GM23338 (cell line): ENCODE data around the gene GGA2. TPM values are rescaled to one million over a fixed set of nuclear protein-coding genes. Genes with fewer than 3 reads are reported as not detected.

ENCODE experiments used
- ATAC-seq: fragments of 200-7000 bp; cut with Tn5 transposase; 3 replicates; pipeline ENCODE4 v1.9.1; 2020
- DNase-seq: peaks from one replicate; pipeline ENCODE4 v3.0.0-alpha.2; 2015; ENCODE audit warnings: low spot score
- H2AFZ ChIP-seq: fragments of 200-600 bp; sonication (generic); 2 replicates; pipeline ENCODE4 v1.8.0; 2016; ENCODE audit warnings: antibody characterized with exemption, mild to moderate bottlenecking, moderate library complexity
- H3F3A ChIP-seq: fragments of 200-600 bp; sonication (generic); replicated peaks from 2 replicates; pipeline ENCODE4 v1.8.0; 2017; ENCODE audit warnings: antibody characterized with exemption, mixed run types, low read depth
- H3K27ac ChIP-seq: fragments of 200-600 bp; sonication (generic); 2 replicates; pipeline ENCODE4 v1.6.1; 2016; ENCODE audit warnings: low read depth
- H3K27me3 ChIP-seq: fragments of 200-600 bp; sonication (generic); 2 replicates; pipeline ENCODE4 v1.8.0; 2016; ENCODE audit warnings: mild to moderate bottlenecking, mixed run types, moderate library complexity; ENCODE audit not compliant: insufficient read depth
- H3K36me3 ChIP-seq: fragments of 200-600 bp; sonication (generic); 2 replicates; pipeline ENCODE4 v1.8.0; 2016; ENCODE audit warnings: mild to moderate bottlenecking; ENCODE audit not compliant: insufficient read depth
- H3K4me1 ChIP-seq: fragments of 200-600 bp; sonication (generic); 2 replicates; pipeline ENCODE4 v1.8.0; 2016; ENCODE audit warnings: mild to moderate bottlenecking, moderate library complexity; ENCODE audit not compliant: insufficient read depth
- H3K4me2 ChIP-seq: fragments of 200-600 bp; sonication (generic); 2 replicates; pipeline ENCODE4 v1.7.1; 2017; ENCODE audit warnings: mixed run types
- H3K4me3 ChIP-seq: fragments of 200-600 bp; sonication (generic); 2 replicates; pipeline ENCODE4 v1.6.1; 2016; ENCODE audit warnings: mixed run types
- H3K79me2 ChIP-seq: fragments of 200-600 bp; sonication (generic); replicated peaks from 2 replicates; pipeline ENCODE4 v1.8.0; 2017; ENCODE audit warnings: mild to moderate bottlenecking; ENCODE audit not compliant: insufficient read depth
- H3K9me2 ChIP-seq: fragments of 200-600 bp; sonication (generic); 2 replicates; pipeline ENCODE4 v1.8.0; 2017; ENCODE audit not compliant: insufficient read depth
- H4K20me1 ChIP-seq: fragments of 200-600 bp; sonication (generic); replicated peaks from 2 replicates; pipeline ENCODE4 v1.8.0; 2017; ENCODE audit warnings: mild to moderate bottlenecking; ENCODE audit not compliant: insufficient read depth
- H3K27ac Mint-ChIP-seq: 2 replicates; pipeline ENCODE4 v1.8.0; 2020; ENCODE audit warnings: inconsistent platforms, mild to moderate bottlenecking, moderate library complexity, mixed read lengths
- H3K27me3 Mint-ChIP-seq: 3 replicates; pipeline ENCODE4 v1.8.0; 2022; ENCODE audit warnings: low read depth, mild to moderate bottlenecking, moderate library complexity, mixed read lengths, inconsistent platforms; ENCODE audit not compliant: insufficient read depth, poor library complexity
- H3K36me3 Mint-ChIP-seq: 3 replicates; pipeline ENCODE4 v1.8.0; 2021; ENCODE audit warnings: low read depth, mild to moderate bottlenecking, inconsistent platforms, moderate library complexity, mixed read lengths
- H3K4me1 Mint-ChIP-seq: 3 replicates; pipeline ENCODE4 v1.8.0; 2020; ENCODE audit warnings: mild to moderate bottlenecking, inconsistent platforms, mixed read lengths
- H3K4me3 Mint-ChIP-seq: 3 replicates; pipeline ENCODE4 v1.8.0; 2021; ENCODE audit warnings: moderate library complexity, mild to moderate bottlenecking, inconsistent platforms, mixed read lengths
- H3K9me3 Mint-ChIP-seq: 3 replicates; pipeline ENCODE4 v1.8.0; 2020; ENCODE audit warnings: moderate library complexity, mild to moderate bottlenecking, inconsistent platforms, mixed read lengths
- CREB1 ChIP-seq: fragments of 250-450 bp; sonication (Bioruptor Pico); IDR thresholded peaks from 2 replicates; pipeline ENCODE4 v1.5.0; 2020; ENCODE audit warnings: low read depth, mild to moderate bottlenecking, moderate library complexity
- EZH2 ChIP-seq: fragments of 200-600 bp; sonication (generic); IDR thresholded peaks from one replicate; pipeline ENCODE4 v1.8.0; 2017; ENCODE audit warnings: antibody characterized with exemption, mild to moderate bottlenecking, low read depth; ENCODE audit not compliant: unreplicated experiment
- JUNB ChIP-seq: IDR thresholded peaks from one replicate; pipeline ENCODE4 v1.6.1; 2016; ENCODE audit warnings: antibody characterized with exemption; ENCODE audit not compliant: unreplicated experiment
- REST ChIP-seq: IDR thresholded peaks from one replicate; pipeline ENCODE4 v1.6.1; 2018; ENCODE audit warnings: antibody characterized with exemption; ENCODE audit not compliant: unreplicated experiment
- STAT1 ChIP-seq: IDR thresholded peaks from one replicate; pipeline ENCODE4 v1.6.1; 2016; ENCODE audit warnings: antibody characterized with exemption; ENCODE audit not compliant: unreplicated experiment
- ZNF331 ChIP-seq: fragments of 250-450 bp; sonication (Bioruptor Pico); IDR thresholded peaks from 2 replicates; pipeline ENCODE4 v1.5.0; 2020; ENCODE audit warnings: low read depth, mild to moderate bottlenecking, moderate library complexity
- ZNF462 ChIP-seq: fragments of 250-450 bp; sonication (Bioruptor Pico); IDR thresholded peaks from 2 replicates; pipeline ENCODE4 v1.5.0; 2020; ENCODE audit warnings: mild to moderate bottlenecking, moderate library complexity
- polyA plus RNA-seq: library from polyadenylated mRNA; unstranded; fragments of >200 nt; fragmentation: Nextera tagmentation; extraction: Ambion mirVana; gene quantifications from 2 replicates; pipeline ENCODE4 v1.2.1, GENCODE V29; 2016
- total RNA-seq: library from RNA; depleted of rRNA; stranded (reverse); fragments of >200 nt; shearing (Covaris generic); gene quantifications from 2 replicates; pipeline ENCODE4 v1.2.3, GENCODE V29; 2014
- TF ChIP-seq, protein P1 (sequence below): IDR thresholded peaks from 2 replicates; pipeline ENCODE4 v1.6.1; 2016; ENCODE audit warnings: antibody characterized with exemption

GGA2 gene
- total and polyA plus RNA-seq, 2 experiments from 2014 or later = 40.3 to 76.6 TPM

GRCh38 chr16:23532448-23532847, 22.2 kb upstream of the GGA2 start:
- ATAC-seq = no peak
- H3K4me1 ChIP-seq = no peaks in the 10 kb centered on the region
- H3K36me3 ChIP-seq = peaks cover 55% of the 10 kb centered on the region
- no peaks in the 10 kb centered on the region for H3K9me2 ChIP-seq
- no peak for DNase-seq
- Mint-ChIP-seq H3K4me3 (no peak overlapping the region), H3K4me1 (no peaks in the 10 kb centered on the region), H3K36me3 (peaks cover 67% of the 10 kb centered on the region), H3K27me3 (no peaks in the 10 kb centered on the region), H3K9me3 (no peaks in the 10 kb centered on the region), H3K27ac (no peak overlapping the region)
- no peak overlapping the region for H2AFZ ChIP-seq
- H3K4me3 ChIP-seq = no peak overlapping the region
- H3K27me3 ChIP-seq = no peaks in the 10 kb centered on the region
- H3K4me2 ChIP-seq = no peak overlapping the region
- no peak overlapping the region for H3K27ac ChIP-seq
- peaks cover 8% of the 10 kb centered on the region; the same call in 1 of the 2 replicates for H4K20me1 ChIP-seq
- no peaks in the 10 kb centered on the region for H3F3A ChIP-seq
- no peaks in the 10 kb centered on the region for H3K79me2 ChIP-seq
- TF ChIP-seq JUNB = no peak
- TF ChIP-seq CREB1 (CRISPR knock-in tag) = no peak
- no peak for TF ChIP-seq REST
- TF ChIP-seq ZNF462 = no peak
- TF ChIP-seq, protein P1, sequence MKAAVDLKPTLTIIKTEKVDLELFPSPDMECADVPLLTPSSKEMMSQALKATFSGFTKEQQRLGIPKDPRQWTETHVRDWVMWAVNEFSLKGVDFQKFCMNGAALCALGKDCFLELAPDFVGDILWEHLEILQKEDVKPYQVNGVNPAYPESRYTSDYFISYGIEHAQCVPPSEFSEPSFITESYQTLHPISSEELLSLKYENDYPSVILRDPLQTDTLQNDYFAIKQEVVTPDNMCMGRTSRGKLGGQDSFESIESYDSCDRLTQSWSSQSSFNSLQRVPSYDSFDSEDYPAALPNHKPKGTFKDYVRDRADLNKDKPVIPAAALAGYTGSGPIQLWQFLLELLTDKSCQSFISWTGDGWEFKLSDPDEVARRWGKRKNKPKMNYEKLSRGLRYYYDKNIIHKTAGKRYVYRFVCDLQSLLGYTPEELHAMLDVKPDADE = no peak
- no peak for TF ChIP-seq STAT1
- no peak for TF ChIP-seq ZNF331 (CRISPR knock-in tag)
- no peak for TF ChIP-seq EZH2
